RWPE1 (cell line): ENCODE results near the gene MON2.

Source experiments
- CTCF ChIA-PET: fragments of 350-600 bp; sonication (Branson Sonifier 250); formaldehyde crosslinking; extraction: SDS; loops from one replicate; lab custom pipeline; 2021; lab: Yijun Ruan, JAX
- POLR2A ChIA-PET: fragments of 400-600 bp; formaldehyde crosslinking; extraction: SDS; loops from one replicate; lab custom pipeline; 2020; ENCODE audit warnings: antibody characterized with exemption; ENCODE audit not compliant: low non-redundant PET; lab: Yijun Ruan, JAX
- DNase-seq: peaks from one replicate; pipeline ENCODE4 v3.0.0; 2012; ENCODE audit warnings: low spot score
- H3K27ac ChIP-seq: fragments of 450-650 bp; 2 replicates; pipeline ENCODE4 v1.5.1; 2017
- CTCF ChIP-seq: fragments of 450-650 bp; conservative IDR thresholded peaks from 2 replicates; pipeline ENCODE4 v1.5.1; 2017; ENCODE audit warnings: low read depth, mild to moderate bottlenecking

Gene MON2

GRCh38 chr12:62469704-62470103 lies 3.1 kb downstream of the MON2 start:
- ChIA-PET POLR2A (no interaction called here), CTCF (interaction anchor here (0.9 kb wide), 1 partner anchor 32 kb away, joined by 7 read pairs; no protein-coding TSS in a partner anchor)
- no peak for DNase-seq
- no peak for TF ChIP-seq CTCF
- no peak overlapping the region for H3K27ac ChIP-seq

GRCh38 chr12:62471734-62472133 lies 5.1 kb downstream of the MON2 start:
- DNase-seq = no peak
- no peak overlapping the region for H3K27ac ChIP-seq
- POLR2A ChIA-PET = no interaction called here
- TF ChIP-seq CTCF = no peak
- CTCF ChIA-PET = interaction anchor here (0.5 kb wide), 1 partner anchor 87 kb away, joined by 5 read pairs; no protein-coding TSS in a partner anchor

GRCh38 chr12:62472472-62472871 lies 5.8 kb downstream of the MON2 start:
- no peak for DNase-seq
- CTCF ChIA-PET = interaction anchor here (0.7 kb wide), 1 partner anchor 194 kb away, joined by 3 read pairs; no protein-coding TSS in a partner anchor
- TF ChIP-seq CTCF = no peak

GRCh38 chr12:62481843-62482540 lies 15.4 kb downstream of the MON2 start:
- H3K27ac ChIP-seq = no peak overlapping the region
- ChIA-PET CTCF (interaction anchor here (0.7 kb wide), 1 partner anchor 78 kb away, joined by 4 read pairs; no protein-coding TSS in a partner anchor), POLR2A (no interaction called here)
- no peak for DNase-seq
- no peak for TF ChIP-seq CTCF

More at GRCh38 chr12:62472472-62472871, 5.8 kb downstream of the MON2 start:
- POLR2A ChIA-PET = no interaction called here
- no peak overlapping the region for H3K27ac ChIP-seq

- TF ChIP-seq CTCF = no peak
- ChIA-PET POLR2A (no interaction called here), CTCF (no interaction called here)
- no peak overlapping the region for H3K27ac ChIP-seq
- no peak for DNase-seq
These were observed 16.1 kb downstream of the MON2 start for GRCh38 chr12:62482769-62483168.

- CTCF ChIA-PET = interaction anchor here (0.6 kb wide), 2 partner anchors 14 to 249 kb away, joined by 3 to 4 read pairs; no protein-coding TSS in a partner anchor
- POLR2A ChIA-PET = no interaction called here
- TF ChIP-seq CTCF = no peak
- no peak overlapping the region for H3K27ac ChIP-seq
- DNase-seq = peak; percentile 38
These were observed 17.6 kb downstream of the MON2 start for GRCh38 chr12:62484233-62484632.
